IMR-90 (cell line): Measurements from ENCODE around the gene PIP5K1A. TPM values are rescaled to one million over a fixed set of nuclear protein-coding genes. Genes with fewer than 3 reads are reported as not detected.
"Not testable (repeated sequence)": the region's sequence is repeated elsewhere in the genome, so short reads cannot be mapped to it uniquely, and the experiment has no call there.

Experiments used
- ATAC-seq: fragments of 200-7000 bp; cut with Tn5 transposase; 2 replicates; pipeline ENCODE4 v1.9.1; 2020; ENCODE audit warnings: low read depth, mild to moderate bottlenecking, moderate library complexity
- BruUV-seq: library from RNA; stranded (reverse); fragments of 400-500 nt; replicated peaks from 2 replicates; lab custom pipeline; 2021; lab: Mats Ljungman, UMichigan
- CTCF ChIA-PET: fragments of 300-600 bp; formaldehyde crosslinking; extraction: SDS; loops from one replicate; lab custom pipeline; 2021; ENCODE audit warnings: antibody characterized with exemption; lab: Yijun Ruan, JAX
- POLR2A ChIA-PET: fragments of 300-600 bp; sonication (Branson Sonifier 250); formaldehyde crosslinking; loops from one replicate; lab custom pipeline; 2022; ENCODE audit warnings: antibody characterized with exemption; ENCODE audit not compliant: unreplicated experiment; lab: Charles Lee
- DNase-seq: peaks from one replicate; pipeline ENCODE4 v3.0.0; 2013
- H2AFZ ChIP-seq: replicated peaks from 2 replicates; pipeline ENCODE3; 2013; ENCODE audit warnings: low read length, mild to moderate bottlenecking; ENCODE audit not compliant: poor library complexity
- H2AK5ac ChIP-seq: 2 replicates; pipeline ENCODE4 v1.6.1; 2013; ENCODE audit warnings: low read depth, low read length, inconsistent platforms
- H2AK9ac ChIP-seq: replicated peaks from 2 replicates; pipeline ENCODE3; 2013; ENCODE audit warnings: mild to moderate bottlenecking, low read depth, low read length, moderate library complexity; ENCODE audit not compliant: poor library complexity
- H2BK120ac ChIP-seq: 2 replicates; pipeline ENCODE4 v1.6.1; 2013; ENCODE audit warnings: low read depth, low read length, inconsistent platforms
- H2BK15ac ChIP-seq: 3 replicates; pipeline ENCODE4 v1.6.1; 2013; ENCODE audit warnings: low read depth, low read length, inconsistent platforms
- H2BK20ac ChIP-seq: 2 replicates; pipeline ENCODE4 v1.6.1; 2013; ENCODE audit warnings: low read depth, mild to moderate bottlenecking, inconsistent platforms, low read length, moderate library complexity
- H2BK5ac ChIP-seq: 2 replicates; pipeline ENCODE4 v1.6.1; 2013; ENCODE audit warnings: mild to moderate bottlenecking, low read depth, low read length, inconsistent platforms; ENCODE audit not compliant: poor library complexity, severe bottlenecking
- H3K14ac ChIP-seq: replicated peaks from 2 replicates; pipeline ENCODE4 v1.6.1; 2013; ENCODE audit warnings: low read depth, low read length, inconsistent platforms
- H3K18ac ChIP-seq: 2 replicates; pipeline ENCODE4 v1.6.1; 2013; ENCODE audit warnings: low read depth, low read length, control low read depth
- H3K23ac ChIP-seq: 2 replicates; pipeline ENCODE4 v1.6.1; 2013; ENCODE audit warnings: low read depth, low read length, inconsistent platforms
- H3K27ac ChIP-seq: 2 replicates; pipeline ENCODE4 v1.5.1; 2013; ENCODE audit warnings: mild to moderate bottlenecking, control low read depth, low read length; ENCODE audit not compliant: insufficient read depth
- H3K27me3 ChIP-seq: 2 replicates; pipeline ENCODE4 v1.6.1; 2013; ENCODE audit warnings: low read length; ENCODE audit not compliant: control insufficient read depth, insufficient read depth
- H3K36me3 ChIP-seq: 2 replicates; pipeline ENCODE4 v1.6.1; 2013; ENCODE audit warnings: low read length, mixed read lengths; ENCODE audit not compliant: control insufficient read depth, insufficient read depth
- H3K4ac ChIP-seq: 2 replicates; pipeline ENCODE4 v1.6.1; 2013; ENCODE audit warnings: low read depth, low read length, inconsistent platforms
- H3K4me1 ChIP-seq: 2 replicates; pipeline ENCODE4 v1.6.1; 2013; ENCODE audit warnings: low read length, mixed read lengths; ENCODE audit not compliant: control insufficient read depth, insufficient read depth
- H3K4me2 ChIP-seq: 2 replicates; pipeline ENCODE4 v1.6.1; 2013; ENCODE audit warnings: low read depth, mild to moderate bottlenecking, control low read depth, low read length, moderate library complexity
- H3K4me3 ChIP-seq: 2 replicates; pipeline ENCODE4 v1.5.1; 2013; ENCODE audit warnings: low read depth, mild to moderate bottlenecking, control low read depth, low read length, moderate library complexity; ENCODE audit not compliant: insufficient read depth
- H3K56ac ChIP-seq: 2 replicates; pipeline ENCODE4 v1.6.1; 2013; ENCODE audit warnings: low read length, inconsistent platforms; ENCODE audit not compliant: insufficient read depth; ENCODE audit errors: extremely low read depth
- H3K79me1 ChIP-seq, 2 experiments: 2 replicates each; pipeline ENCODE4 v1.6.1; 2013; ENCODE audit warnings: low read length in 2 of 2, inconsistent platforms in 1 of 2, low read depth in 1 of 2
- H3K9ac ChIP-seq: 2 replicates; pipeline ENCODE4 v1.6.1; 2013; ENCODE audit warnings: low read depth, low read length, control low read depth
- H3K9me1 ChIP-seq: 2 replicates; pipeline ENCODE4 v1.6.1; 2013; ENCODE audit warnings: low read length, inconsistent platforms; ENCODE audit not compliant: insufficient read depth
- H3K9me3 ChIP-seq: 2 replicates; pipeline ENCODE4 v1.6.1; 2013; ENCODE audit warnings: low read length; ENCODE audit not compliant: control insufficient read depth, insufficient read depth
- H4K20me1 ChIP-seq: 2 replicates; pipeline ENCODE4 v1.6.1; 2013; ENCODE audit warnings: low read length, inconsistent platforms; ENCODE audit not compliant: insufficient read depth
- H4K5ac ChIP-seq: 2 replicates; pipeline ENCODE4 v1.6.1; 2013; ENCODE audit warnings: mild to moderate bottlenecking, low read depth, low read length, control low read depth
- H4K8ac ChIP-seq, 2 experiments: 2 replicates each; pipeline ENCODE4 v1.6.1; 2013; ENCODE audit warnings: low read depth in 2 of 2, low read length in 2 of 2, control low read depth in 1 of 2, inconsistent platforms in 1 of 2
- H4K91ac ChIP-seq: 2 replicates; pipeline ENCODE4 v1.6.1; 2013; ENCODE audit warnings: low read depth, low read length, inconsistent platforms; ENCODE audit not compliant: insufficient read depth
- WGBS, 2 experiments: methylation state at CpG; one replicate each; pipeline versions ENCODE4 v1.1.5 to v1.1.7; 2013; ENCODE audit warnings: missing lambda C conversion rate in 2 of 2; ENCODE audit not compliant: insufficient read length in 1 of 2; ENCODE audit errors: extremely low coverage in 2 of 2; 5-methylcytosine and 5-hydroxymethylcytosine counted together
- dilution Hi-C: fragments of 300-500 bp; cut with HindIII; formaldehyde crosslinking; loops from one replicate; pipeline ENCODE4 v1.14.3; 2018; ENCODE audit warnings: low sequenced_read_pairs; ENCODE audit not compliant: unreplicated experiment
- in situ Hi-C: fragments of 300-500 bp; cut with MboI; formaldehyde crosslinking; loops from 3 replicates; pipeline ENCODE4 v1.14.3; 2019; ENCODE audit warnings: low sequenced_read_pairs, inconsistent platforms, mixed read lengths
- intact Hi-C: fragments of 100-400 bp; cut with micrococcal nuclease; formaldehyde crosslinking; loops from 2 replicates; pipeline ENCODE4 v1.10.0; 2022
- polyA plus RNA-seq, 3 experiments: library from polyadenylated mRNA; depleted of rRNA; stranded (reverse); fragments of >200 nt; gene quantifications; 2 replicates each; pipeline ENCODE4 v1.2.3, GENCODE V29; 2012; ENCODE audit warnings: low replicate concordance in 1 of 3
- total RNA-seq: library from RNA; depleted of rRNA; stranded (reverse); fragments of >200 nt; gene quantifications from 2 replicates; pipeline ENCODE4 v1.2.3, GENCODE V29; 2012

PIP5K1A gene
- total and polyA plus RNA-seq, 2 of the 4 experiments (the other 2 are of a cell fraction) = 59.1 to 105 TPM

- H4K20me1 ChIP-seq, H3K36me3 ChIP-seq, in situ Hi-C loops, H4K91ac ChIP-seq, H3K27ac ChIP-seq, ATAC-seq, H3K4me3 ChIP-seq, H3K9me3 ChIP-seq, BruUV-seq, CTCF ChIA-PET, H2BK120ac ChIP-seq, H2BK5ac ChIP-seq, intact Hi-C loops, H3K14ac ChIP-seq, H3K18ac ChIP-seq, H3K56ac ChIP-seq, H3K27me3 ChIP-seq, H3K9me1 ChIP-seq, H3K9ac ChIP-seq, DNase-seq, H3K4me1 ChIP-seq, H2AFZ ChIP-seq, H2AK5ac ChIP-seq, H3K79me1 ChIP-seq, H3K4me2 ChIP-seq, H4K8ac ChIP-seq, H3K23ac ChIP-seq, H4K5ac ChIP-seq, H2AK9ac ChIP-seq, dilution Hi-C loops, H2BK15ac ChIP-seq, H2BK20ac ChIP-seq, H3K4ac ChIP-seq: not testable (repeated sequence)
- no CpG with 5 or more reads among the region's 5 CpGs for whole genome bisulfite sequencing, 2 experiments
- POLR2A ChIA-PET = interaction anchor here (0.7 kb wide), 1 partner anchor 109 kb away, joined by 4 read pairs; no protein-coding TSS in a partner anchor
These were observed 77.0 kb downstream of the PIP5K1A start for GRCh38 chr1:151275341-151275740.
